HG03159 (cell line): ENCODE measurements around the gene UBE2F.

Experiments
- ATAC-seq: cut with Tn5 transposase; IDR thresholded peaks from one replicate; pipeline ENCODE4 v1.9.1; 2021; ENCODE audit warnings: mild to moderate bottlenecking, moderate library complexity; ENCODE audit not compliant: unreplicated experiment

The UBE2F gene

GRCh38 chr2:238069021-238069709 lies 102.4 kb downstream of the UBE2F start:
- no peak for ATAC-seq

GRCh38 chr2:238069877-238070276 lies 103.1 kb downstream of the UBE2F start:
- ATAC-seq, result no peak

GRCh38 chr2:238075397-238075796 lies 108.6 kb downstream of the UBE2F start:
- no peak for ATAC-seq

- ATAC-seq, result no peak
Measured at GRCh38 chr2:238077292-238077691, 110.5 kb downstream of the UBE2F start.

- no peak for ATAC-seq
Measured at GRCh38 chr2:238079874-238080327, 113.1 kb downstream of the UBE2F start.

GRCh38 chr2:238080518-238080917 lies 113.7 kb downstream of the UBE2F start:
- no peak for ATAC-seq

GRCh38 chr2:238081150-238081549 lies 114.3 kb downstream of the UBE2F start:
- no peak for ATAC-seq

GRCh38 chr2:238081561-238081960 lies 114.7 kb downstream of the UBE2F start:
- no peak for ATAC-seq

DNA sequence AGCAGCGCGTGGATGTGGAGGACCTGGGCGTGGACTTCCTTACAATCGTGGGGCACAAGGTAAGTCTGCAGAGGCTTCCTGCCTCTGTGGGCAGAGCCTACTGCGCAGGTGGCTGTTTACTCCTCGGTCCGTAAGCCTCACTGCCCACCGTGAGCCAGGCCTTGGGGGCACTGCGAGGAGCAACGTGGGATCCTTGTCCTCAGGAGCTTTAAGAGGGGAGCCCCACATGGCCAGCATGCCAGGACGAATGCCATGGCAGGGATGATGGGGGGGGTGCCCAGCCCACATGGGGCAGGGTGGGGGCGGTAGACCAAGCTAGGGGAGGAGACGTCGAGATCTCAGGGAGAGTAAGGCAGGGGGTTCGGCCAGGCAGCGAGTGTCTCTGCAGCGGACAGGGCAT lies 115.3 kb downstream of the UBE2F start:
- ATAC-seq, result no peak

DNA sequence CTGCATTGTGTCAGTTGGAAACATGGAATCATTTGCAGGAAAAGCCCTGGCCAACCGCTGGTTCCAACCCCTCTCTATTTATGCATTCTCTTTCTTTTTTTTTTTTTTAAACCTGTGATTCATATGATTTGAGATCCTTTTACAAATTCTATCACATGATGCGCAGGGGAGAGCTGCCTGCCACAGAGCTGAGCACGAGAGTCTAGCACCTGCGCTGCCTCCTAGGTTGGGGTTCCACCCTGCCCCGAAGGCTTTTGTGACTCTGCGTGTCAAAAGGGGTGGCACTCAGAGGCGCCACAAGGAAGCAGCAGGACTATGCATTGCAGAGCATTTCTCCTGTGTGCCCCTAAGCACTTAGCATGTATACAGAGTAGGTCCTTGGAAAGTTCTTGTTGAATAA lies 116.0 kb downstream of the UBE2F start:
- ATAC-seq, result no peak

DNA sequence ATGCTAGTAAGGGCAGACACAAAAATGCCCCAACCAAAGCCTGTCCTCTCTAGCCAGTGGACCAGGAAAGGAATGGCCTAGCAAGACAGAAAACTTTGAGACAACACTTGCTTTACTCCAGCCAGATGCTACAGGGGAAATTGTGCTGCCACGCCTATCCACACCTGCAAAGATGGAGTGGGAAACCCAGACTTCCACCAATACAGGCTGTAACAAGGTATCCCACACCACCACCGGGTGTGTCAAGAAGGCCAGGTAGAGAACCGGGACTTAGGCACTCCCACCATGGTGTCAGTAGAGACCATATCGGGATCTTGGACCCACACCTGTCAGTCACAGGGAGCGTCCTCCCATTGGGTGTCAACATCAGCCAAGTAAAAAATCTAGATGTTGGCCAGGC lies 117.1 kb downstream of the UBE2F start:
- no peak for ATAC-seq

GRCh38 chr2:238084761-238085160 lies 117.9 kb downstream of the UBE2F start:
- ATAC-seq, result no peak

DNA sequence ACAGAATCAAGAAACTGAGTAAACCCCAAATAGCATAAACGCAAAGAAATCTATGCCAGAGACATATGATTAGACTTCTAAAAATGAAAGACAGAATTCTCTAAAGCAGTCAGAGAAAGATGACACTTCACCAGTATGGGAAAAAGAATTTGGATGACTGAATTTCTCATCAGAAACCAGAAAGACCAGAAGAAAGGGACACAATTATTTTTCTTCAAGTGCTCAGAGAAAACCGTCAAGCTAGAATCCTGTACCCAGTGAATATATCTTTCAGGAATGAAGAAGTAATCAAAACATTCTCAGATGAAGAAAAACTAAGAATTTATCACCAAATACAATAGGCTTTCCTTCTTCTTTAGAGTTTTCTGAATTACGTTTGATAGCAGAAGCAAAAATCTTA lies 119.1 kb downstream of the UBE2F start:
- no peak for ATAC-seq

DNA sequence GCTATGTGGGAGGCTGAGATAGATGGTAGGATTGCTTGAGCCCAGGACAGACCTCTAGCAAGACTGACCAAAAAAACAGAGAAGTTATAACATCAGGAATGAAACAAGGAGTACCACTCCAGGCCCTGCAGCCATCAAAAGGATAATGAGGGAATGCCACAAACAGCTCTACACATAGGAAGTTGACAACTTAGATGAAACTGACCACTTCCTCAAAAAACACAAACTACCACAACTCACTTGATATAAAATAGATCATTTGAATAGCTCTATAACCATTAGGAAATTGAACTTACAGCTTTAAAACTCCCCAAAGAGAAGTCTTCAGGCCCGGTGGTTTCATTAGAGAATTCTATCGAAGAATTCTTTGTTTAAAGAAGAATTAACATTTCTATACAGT lies 120.4 kb downstream of the UBE2F start:
- no peak for ATAC-seq

DNA sequence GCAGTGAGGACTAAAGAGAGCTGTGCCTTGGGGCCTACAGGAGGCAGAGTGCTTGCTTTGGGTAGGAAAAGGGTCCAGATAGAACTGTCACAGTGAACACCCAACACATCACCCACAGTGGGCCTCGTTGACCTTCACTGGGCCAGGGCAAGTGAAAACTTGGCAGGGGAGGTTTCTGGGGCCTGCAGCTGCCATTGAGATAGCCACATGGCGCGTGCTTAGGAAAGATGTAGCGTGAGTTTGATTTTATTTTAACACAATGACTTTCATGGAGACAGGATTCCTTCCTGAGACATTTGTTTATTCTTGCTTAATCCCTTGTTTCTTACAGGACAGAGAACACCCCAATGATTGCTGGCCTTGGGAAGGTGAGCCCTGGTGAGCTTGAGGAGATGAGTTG lies 124.1 kb downstream of the UBE2F start:
- ATAC-seq, result no peak

- ATAC-seq, result no peak
Measured at GRCh38 chr2:238091436-238092060, 124.7 kb downstream of the UBE2F start.
